PC-3 (cell line): ENCODE data around the gene WDR1. TPM values are rescaled to one million over a fixed set of nuclear protein-coding genes. Genes with fewer than 3 reads are reported as not detected.

Experiments used
- ATAC-seq: fragments of 200-7000 bp; cut with Tn5 transposase; 2 replicates; pipeline ENCODE4 v1.9.1; 2020; ENCODE audit warnings: mild to moderate bottlenecking, moderate library complexity
- BruUV-seq: library from RNA; stranded (reverse); fragments of 400-500 nt; replicated peaks from 2 replicates; lab custom pipeline; 2021; lab: Mats Ljungman, UMichigan
- CTCF ChIA-PET: fragments of 300-600 bp; sonication (Branson Sonifier 250); formaldehyde crosslinking; loops from one replicate; lab custom pipeline; 2022; ENCODE audit warnings: antibody characterized with exemption; lab: Charles Lee
- POLR2A ChIA-PET: fragments of 300-600 bp; sonication (Branson Sonifier 250); formaldehyde crosslinking; loops from one replicate; lab custom pipeline; 2022; ENCODE audit warnings: antibody characterized with exemption; ENCODE audit not compliant: unreplicated experiment; lab: Charles Lee
- DNase-seq: peaks from one replicate; pipeline ENCODE4 v3.0.0-alpha.2; 2015
- H2AFZ ChIP-seq: fragments of 300-600 bp; sonication (generic); 2 replicates; pipeline ENCODE4 v1.6.0; 2016; ENCODE audit warnings: antibody characterized with exemption, low read length
- H3F3A ChIP-seq: fragments of 300-600 bp; sonication (generic); one replicate; pipeline ENCODE4 v1.6.0; 2017; ENCODE audit warnings: antibody characterized with exemption, low read length, control low read depth, mild to moderate bottlenecking; ENCODE audit not compliant: unreplicated experiment
- H3K27ac ChIP-seq: fragments of 300-600 bp; sonication (generic); 2 replicates; pipeline ENCODE4 v1.5.1; 2016; ENCODE audit warnings: mild to moderate bottlenecking, low read length
- H3K27me3 ChIP-seq: fragments of 300-600 bp; sonication (generic); 2 replicates; pipeline ENCODE4 v1.6.1; 2016; ENCODE audit warnings: low read length, mixed read lengths
- H3K36me3 ChIP-seq: fragments of 300-600 bp; sonication (generic); 2 replicates; pipeline ENCODE4 v1.6.1; 2016; ENCODE audit warnings: low read depth, mixed run types, low read length, mixed read lengths
- H3K4me1 ChIP-seq: fragments of 300-600 bp; sonication (generic); 2 replicates; pipeline ENCODE4 v1.5.1; 2016; ENCODE audit warnings: low read length; ENCODE audit not compliant: insufficient read depth
- H3K4me2 ChIP-seq: fragments of 300-600 bp; sonication (generic); 2 replicates; pipeline ENCODE4 v1.6.0; 2016; ENCODE audit warnings: low read length
- H3K4me3 ChIP-seq: fragments of 300-600 bp; sonication (generic); 2 replicates; pipeline ENCODE4 v1.5.1; 2016; ENCODE audit warnings: mild to moderate bottlenecking, low read length, mixed read lengths
- H3K79me2 ChIP-seq: fragments of 300-600 bp; sonication (generic); 2 replicates; pipeline ENCODE4 v1.6.1; 2017; ENCODE audit warnings: low read length, mixed read lengths
- H3K9ac ChIP-seq: fragments of 300-600 bp; sonication (generic); 2 replicates; pipeline ENCODE4 v1.6.0; 2016; ENCODE audit warnings: mild to moderate bottlenecking, low read length
- H3K9me2 ChIP-seq: fragments of 300-600 bp; sonication (generic); replicated peaks from 2 replicates; pipeline ENCODE4 v1.6.1; 2016; ENCODE audit warnings: mixed run types, low read length, mixed read lengths
- H3K9me3 ChIP-seq: fragments of 300-600 bp; sonication (generic); 2 replicates; pipeline ENCODE4 v1.6.1; 2016; ENCODE audit warnings: low read length, mixed read lengths
- H4K20me1 ChIP-seq: fragments of 300-600 bp; sonication (generic); 2 replicates; pipeline ENCODE4 v1.6.1; 2016; ENCODE audit warnings: low read length, mixed read lengths
- EZH2 ChIP-seq: fragments of 300-600 bp; sonication (generic); IDR thresholded peaks from one replicate; pipeline ENCODE4 v1.6.1; 2017; ENCODE audit warnings: antibody characterized with exemption, mild to moderate bottlenecking, low read length; ENCODE audit not compliant: unreplicated experiment
- EZH2phosphoT487 ChIP-seq: fragments of 300-600 bp; sonication (generic); IDR thresholded peaks from 2 replicates; pipeline ENCODE4 v1.6.1; 2018; ENCODE audit warnings: mild to moderate bottlenecking, antibody characterized with exemption, low read length, borderline replicate concordance
- intact Hi-C: fragments of 100-400 bp; cut with micrococcal nuclease; formaldehyde crosslinking; loops from 2 replicates; pipeline ENCODE4 v1.9.0; 2023
- total RNA-seq: library from RNA; depleted of rRNA; stranded (reverse); fragments of >200 nt; gene quantifications from 2 replicates; pipeline ENCODE4 v1.2.3, GENCODE V29; 2014
- TF ChIP-seq, protein P1 (sequence below): fragments of 300-600 bp; sonication (generic); conservative IDR thresholded peaks from 2 replicates; pipeline ENCODE4 v1.5.1; 2017; ENCODE audit warnings: antibody characterized with exemption, low read depth, mild to moderate bottlenecking, low read length

Gene WDR1
- total RNA-seq, 1 experiment from 2014 or later = 150 TPM

DNA sequence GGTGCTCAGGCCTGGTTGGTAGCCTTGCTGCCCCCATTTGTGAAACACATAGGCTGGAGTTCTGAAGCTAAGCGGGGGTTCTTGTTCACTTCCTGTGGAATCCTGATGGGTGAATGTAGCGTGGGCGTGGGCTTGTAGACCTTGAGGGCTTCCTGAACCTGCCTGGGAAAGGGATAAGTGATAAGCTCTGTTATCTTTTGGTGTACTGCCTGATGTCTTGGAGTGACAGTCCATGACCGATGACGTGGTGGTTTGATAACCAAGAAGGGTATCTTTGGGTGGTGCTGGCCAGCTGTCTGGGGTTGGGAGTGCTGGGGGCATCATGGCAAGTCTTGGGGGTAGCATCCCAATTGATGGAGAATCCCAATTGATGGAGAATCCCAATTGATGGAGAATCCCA, 17.5 kb upstream of the WDR1 start:
- Histone ChIP-seq H3K4me1 (peaks cover 1% of the 10 kb centered on the region; the same call in 1 of the 2 replicates), H3K79me2 (no peaks in the 10 kb centered on the region), H2AFZ (no peak overlapping the region), H3K9ac (no peak overlapping the region), H3K36me3 (no peaks in the 10 kb centered on the region), H3K27me3 (0 out of 2 replicates have a peak, but pooled peaks cover 9% of the 10 kb centered on the region), H3K9me2 (no peaks in the 10 kb centered on the region), H3K9me3 (no peaks in the 10 kb centered on the region), H3K4me3 (no peak overlapping the region), H3K27ac (no peak overlapping the region), H3F3A (no peaks in the 10 kb centered on the region), H4K20me1 (no peaks in the 10 kb centered on the region), H3K4me2 (no peak overlapping the region)
- intact Hi-C loops = no loop called here
- POLR2A ChIA-PET = no interaction called here
- ATAC-seq (no peak), DNase-seq (no peak)
- TF ChIP-seq, protein P1, sequence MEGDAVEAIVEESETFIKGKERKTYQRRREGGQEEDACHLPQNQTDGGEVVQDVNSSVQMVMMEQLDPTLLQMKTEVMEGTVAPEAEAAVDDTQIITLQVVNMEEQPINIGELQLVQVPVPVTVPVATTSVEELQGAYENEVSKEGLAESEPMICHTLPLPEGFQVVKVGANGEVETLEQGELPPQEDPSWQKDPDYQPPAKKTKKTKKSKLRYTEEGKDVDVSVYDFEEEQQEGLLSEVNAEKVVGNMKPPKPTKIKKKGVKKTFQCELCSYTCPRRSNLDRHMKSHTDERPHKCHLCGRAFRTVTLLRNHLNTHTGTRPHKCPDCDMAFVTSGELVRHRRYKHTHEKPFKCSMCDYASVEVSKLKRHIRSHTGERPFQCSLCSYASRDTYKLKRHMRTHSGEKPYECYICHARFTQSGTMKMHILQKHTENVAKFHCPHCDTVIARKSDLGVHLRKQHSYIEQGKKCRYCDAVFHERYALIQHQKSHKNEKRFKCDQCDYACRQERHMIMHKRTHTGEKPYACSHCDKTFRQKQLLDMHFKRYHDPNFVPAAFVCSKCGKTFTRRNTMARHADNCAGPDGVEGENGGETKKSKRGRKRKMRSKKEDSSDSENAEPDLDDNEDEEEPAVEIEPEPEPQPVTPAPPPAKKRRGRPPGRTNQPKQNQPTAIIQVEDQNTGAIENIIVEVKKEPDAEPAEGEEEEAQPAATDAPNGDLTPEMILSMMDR = no peak
- no peak for TF ChIP-seq EZH2phosphoT487
- no peak for TF ChIP-seq EZH2
- CTCF ChIA-PET = no interaction called here
- BruUV-seq = no TSS peak

DNA sequence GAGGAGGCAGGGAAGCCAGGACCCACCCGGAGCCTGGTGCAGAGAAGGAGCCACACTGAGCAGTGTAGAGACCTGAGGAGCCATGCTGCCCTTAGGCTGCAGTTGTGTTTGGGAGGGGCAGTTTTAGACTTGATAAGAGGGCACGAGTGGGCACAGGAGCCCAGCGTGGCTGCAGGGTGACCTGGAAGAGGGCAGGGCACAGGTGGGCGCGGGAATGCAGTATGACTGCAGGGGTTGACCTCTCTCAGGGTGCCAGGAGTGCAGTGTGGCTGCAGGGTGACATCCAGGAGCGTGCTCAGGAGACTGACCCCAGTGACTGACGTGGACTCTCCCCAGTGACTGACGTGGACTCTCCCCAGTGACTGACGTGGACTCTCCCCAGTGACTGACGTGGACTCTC, 14.6 kb upstream of the WDR1 start:
- no peak overlapping the region for H3K4me3 ChIP-seq
- no peak for TF ChIP-seq EZH2phosphoT487
- TF ChIP-seq EZH2 = no peak
- TF ChIP-seq, protein P1 = no peak
- no peaks in the 10 kb centered on the region for H3K9me3 ChIP-seq
- DNase-seq (no peak), ATAC-seq (no peak)
- no peak overlapping the region for H3K4me2 ChIP-seq
- H3K36me3 ChIP-seq = no peaks in the 10 kb centered on the region
- no peaks in the 10 kb centered on the region for H3K9me2 ChIP-seq
- no peak overlapping the region for H3K9ac ChIP-seq
- ChIA-PET CTCF (no interaction called here), POLR2A (no interaction called here)
- intact Hi-C loops = no loop called here
- H3K27ac ChIP-seq = no peak overlapping the region
- H4K20me1 ChIP-seq = no peaks in the 10 kb centered on the region
- H3K79me2 ChIP-seq = no peaks in the 10 kb centered on the region
- no peak overlapping the region for H2AFZ ChIP-seq
- H3F3A ChIP-seq = no peaks in the 10 kb centered on the region
- no TSS peak for BruUV-seq
- peaks cover 6% of the 10 kb centered on the region; the same call in 1 of the 2 replicates for H3K4me1 ChIP-seq
- no peaks in the 10 kb centered on the region for H3K27me3 ChIP-seq

DNA sequence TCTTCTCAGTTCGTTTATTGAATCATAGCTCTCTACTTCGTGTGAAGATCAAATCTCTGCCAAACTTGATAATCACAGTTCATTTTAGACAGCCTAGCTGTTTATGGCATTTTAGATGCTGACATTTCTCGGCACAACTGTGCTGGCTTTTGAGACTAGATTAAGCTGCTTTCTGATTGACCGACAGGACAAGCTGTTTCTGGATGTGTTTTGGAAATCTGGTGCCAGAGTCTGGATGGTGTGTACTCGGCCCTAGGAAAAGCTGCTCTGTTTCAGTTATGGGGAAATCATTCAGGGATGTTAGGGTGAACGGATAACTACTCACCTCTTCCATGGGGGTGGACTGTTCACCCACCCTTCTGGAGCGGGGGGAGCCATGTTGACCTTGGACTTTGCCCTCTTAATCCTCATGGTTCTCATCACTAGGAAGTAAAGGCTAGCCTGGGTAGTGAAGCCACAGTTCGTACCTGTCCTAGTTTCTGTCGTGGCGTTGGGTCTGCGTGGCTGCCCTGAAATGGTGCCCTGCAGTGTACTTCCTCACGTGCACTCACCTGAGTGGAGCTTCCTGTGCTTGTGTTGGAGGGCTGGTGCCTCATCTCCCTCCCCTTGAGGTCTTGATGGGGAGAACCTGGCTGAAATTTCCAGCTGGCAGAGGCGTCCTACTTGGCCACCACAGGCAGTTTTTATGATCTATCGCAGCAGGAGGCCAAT, 13.7 kb upstream of the WDR1 start:
- Histone ChIP-seq H2AFZ (no peak overlapping the region), H3K27me3 (no peaks in the 10 kb centered on the region), H3K27ac (no peak overlapping the region), H3K4me1 (peaks cover 6% of the 10 kb centered on the region; the same call in 1 of the 2 replicates), H3K9me2 (no peaks in the 10 kb centered on the region), H3K79me2 (no peaks in the 10 kb centered on the region), H3K4me3 (no peak overlapping the region), H3K9ac (no peak overlapping the region), H3K36me3 (no peaks in the 10 kb centered on the region), H3F3A (no peaks in the 10 kb centered on the region), H4K20me1 (no peaks in the 10 kb centered on the region), H3K4me2 (no peak overlapping the region), H3K9me3 (no peaks in the 10 kb centered on the region)
- TF ChIP-seq EZH2 = no peak
- TF ChIP-seq, protein P1 = no peak
- no peak for TF ChIP-seq EZH2phosphoT487
- no peak for ATAC-seq
- CTCF ChIA-PET = no interaction called here
- POLR2A ChIA-PET = no interaction called here
- DNase-seq = no peak
- BruUV-seq = no TSS peak
- intact Hi-C loops = no loop called here
